K562 (cell line): ENCODE data around the gene AGO3. TPM values are rescaled to one million over a fixed set of nuclear protein-coding genes. Genes with fewer than 3 reads are reported as not detected.

Experiments used
- ATAC-seq: fragments of 200-7000 bp; cut with Tn5 transposase; 3 replicates; pipeline ENCODE4 v1.9.1; 2020; ENCODE audit warnings: moderate library complexity
- BruUV-seq: library from RNA; stranded (reverse); fragments of 400-500 nt; replicated peaks from 2 replicates; lab custom pipeline; 2021; lab: Mats Ljungman, UMichigan
- CTCF ChIA-PET: fragments of 300-600 bp; formaldehyde crosslinking; extraction: SDS; loops from one replicate; lab custom pipeline; 2021; ENCODE audit warnings: low intra/inter-chr PET ratio; lab: Yijun Ruan, JAX
- POLR2A ChIA-PET: fragments of 300-600, 350-650 bp; sonication (Branson Sonifier 250); formaldehyde crosslinking; extraction: SDS; loops from one replicate; lab custom pipeline; 2021; ENCODE audit warnings: antibody characterized with exemption, inconsistent platforms; lab: Yijun Ruan, JAX
- DNase-seq, 4 experiments: peaks; one replicate each; pipeline versions ENCODE4 v3.0.0 to v3.0.0-alpha.2; 2011 to 2018; ENCODE audit warnings: low spot score in 3 of 4, mixed read lengths in 3 of 4; ENCODE audit errors: extremely low read depth in 1 of 4
- FAIRE-seq: peaks from 2 replicates; lab custom pipeline; 2011; peaks lifted over from hg19 to GRCh38; lab: Jason Lieb, UNC
- H2AFZ ChIP-seq: 2 replicates; pipeline ENCODE4 v1.6.0; 2011; ENCODE audit warnings: low read depth, low read length, control low read depth, inconsistent platforms
- H3K27ac ChIP-seq: fragments of 200-600 bp; 3 replicates; pipeline ENCODE4 v1.8.0; 2011; ENCODE audit warnings: low read depth, mild to moderate bottlenecking, control low read depth, inconsistent platforms, low read length, moderate library complexity, mixed read lengths; ENCODE audit errors: extremely low read depth
- H3K27me3 ChIP-seq, 2 experiments: fragments of 300-600 bp in 1 of 2; 2 replicates in 1 of 2; 3 replicates in 1 of 2; pipeline versions ENCODE4 v1.6.0 to v1.8.0; 2011; ENCODE audit warnings: inconsistent platforms in 2 of 2, low read length in 2 of 2, mild to moderate bottlenecking in 1 of 2, mixed read lengths in 1 of 2, moderate library complexity in 1 of 2; ENCODE audit not compliant: control insufficient read depth in 2 of 2, insufficient read depth in 2 of 2
- H3K36me3 ChIP-seq: fragments of 300-600 bp; 3 replicates; pipeline ENCODE4 v1.8.0; 2011; ENCODE audit warnings: mild to moderate bottlenecking, low read length, inconsistent platforms; ENCODE audit not compliant: control insufficient read depth, insufficient read depth
- H3K4me1 ChIP-seq, 2 experiments: fragments of 200-600 bp in 1 of 2; replicated peaks in 1 of 2; 2 replicates in 1 of 2; 3 replicates in 1 of 2; pipeline versions ENCODE4 v1.5.1 to v1.8.0; 2011; ENCODE audit warnings: inconsistent platforms in 2 of 2, low read length in 2 of 2, mild to moderate bottlenecking in 1 of 2, mixed read lengths in 1 of 2, moderate library complexity in 1 of 2; ENCODE audit not compliant: control insufficient read depth in 2 of 2, insufficient read depth in 2 of 2
- H3K4me2 ChIP-seq: 2 replicates; pipeline ENCODE4 v1.6.1; 2011; ENCODE audit warnings: low read length, control low read depth, inconsistent platforms, mixed read lengths; ENCODE audit not compliant: insufficient read depth
- H3K4me3 ChIP-seq: fragments of 200-600 bp; sonication (generic), shearing (Covaris generic); 2 replicates; pipeline ENCODE4 v1.5.1; 2016; ENCODE audit warnings: control low read depth, inconsistent platforms
- H3K79me2 ChIP-seq: fragments of 200-600 bp; 3 replicates; pipeline ENCODE4 v1.8.0; 2011; ENCODE audit warnings: low read length, inconsistent platforms; ENCODE audit not compliant: control insufficient read depth, insufficient read depth
- H3K9ac ChIP-seq, 2 experiments: 2 replicates each; pipeline versions ENCODE4 v1.6.0 to v1.6.1; 2011; ENCODE audit warnings: low read depth in 2 of 2, low read length in 2 of 2, control low read depth in 1 of 2, inconsistent platforms in 1 of 2, mild to moderate bottlenecking in 1 of 2, mixed read lengths in 1 of 2; ENCODE audit not compliant: insufficient read depth in 1 of 2
- H3K9me1 ChIP-seq: one replicate; pipeline ENCODE4 v1.6.0; 2011; ENCODE audit warnings: inconsistent platforms, mild to moderate bottlenecking, low read length, moderate library complexity; ENCODE audit not compliant: control insufficient read depth, insufficient read depth
- H3K9me3 ChIP-seq: replicated peaks from 2 replicates; pipeline ENCODE4 v1.5.1; 2011; ENCODE audit warnings: low read depth, low read length, inconsistent platforms; ENCODE audit not compliant: control insufficient read depth, insufficient read depth
- H4K20me1 ChIP-seq: replicated peaks from 2 replicates; pipeline ENCODE4 v1.6.1; 2011; ENCODE audit warnings: low read length, inconsistent platforms, mixed read lengths; ENCODE audit not compliant: control insufficient read depth, insufficient read depth
- BHLHE40 ChIP-seq: IDR thresholded peaks from 2 replicates; pipeline ENCODE4 v1.6.1; 2011; ENCODE audit warnings: low read length, improper control_type of control experiment
- EP300 ChIP-seq: IDR thresholded peaks from 2 replicates; pipeline ENCODE4 v1.6.1; 2012; ENCODE audit warnings: low read length, improper control_type of control experiment
- GABPA ChIP-seq: fragments of 200-800 bp; sonication (Bioruptor generic); conservative IDR thresholded peaks from 2 replicates; pipeline ENCODE4 v1.6.1; 2016; ENCODE audit warnings: low read depth, missing genetic modification characterization, missing compliant biosample characterization
- HMG20A ChIP-seq: fragments of 450-650 bp; formaldehyde crosslinking; conservative IDR thresholded peaks from 2 replicates; pipeline ENCODE4 v1.4.0; 2020; ENCODE audit warnings: mild to moderate bottlenecking, mixed read lengths
- HMGN3 ChIP-seq: IDR thresholded peaks from 2 replicates; pipeline ENCODE4 v1.6.1; 2011; ENCODE audit warnings: borderline replicate concordance, low read depth, mild to moderate bottlenecking, mixed read lengths, low read length; ENCODE audit not compliant: insufficient read length; ENCODE audit errors: extremely low read depth
- KLF16 ChIP-seq: IDR thresholded peaks from 2 replicates; pipeline ENCODE4 v1.6.1; 2016; ENCODE audit warnings: antibody characterized with exemption
- NFATC3 ChIP-seq: fragments of 450-650 bp; IDR thresholded peaks from 2 replicates; pipeline ENCODE4 v1.6.1; 2017; ENCODE audit warnings: mild to moderate bottlenecking
- NR3C1 ChIP-seq: sonication (generic); formaldehyde crosslinking; IDR thresholded peaks from 2 replicates; pipeline ENCODE4 v1.8.1; 2022; ENCODE audit warnings: missing genetic modification reagents
- PHB2 ChIP-seq: fragments of 450-650 bp; IDR thresholded peaks from 2 replicates; pipeline ENCODE4 v1.6.1; 2017; ENCODE audit warnings: low read depth
- ZC3H8 ChIP-seq: fragments of 450-650 bp; IDR thresholded peaks from 2 replicates; pipeline ENCODE4 v1.6.1; 2017
- ZNF232 ChIP-seq: sonication (generic); formaldehyde crosslinking; IDR thresholded peaks from 2 replicates; pipeline ENCODE4 v1.8.0; 2022; ENCODE audit warnings: mild to moderate bottlenecking, missing genetic modification reagents
- ZNF431 ChIP-seq: sonication (generic); formaldehyde crosslinking; IDR thresholded peaks from 2 replicates; pipeline ENCODE4 v1.8.0; 2022; ENCODE audit warnings: mild to moderate bottlenecking, missing genetic modification reagents
- WGBS: fragments of 100-300 bp; shearing (Covaris generic); methylation state at CpG from one replicate; pipeline ENCODE4 v1.1.6; 2016; ENCODE audit warnings: low coverage, mixed read lengths; ENCODE audit not compliant: insufficient coverage; ENCODE audit errors: missing lambda C conversion rate; 5-methylcytosine and 5-hydroxymethylcytosine counted together
- in situ Hi-C: fragments of 300-500 bp; cut with MboI; formaldehyde crosslinking; loops from 4 replicates; pipeline ENCODE4 v1.15.0; 2018; ENCODE audit warnings: inconsistent platforms, mixed read lengths
- intact Hi-C: fragments of 100-400 bp; cut with micrococcal nuclease; formaldehyde crosslinking; loops from 2 replicates; pipeline ENCODE4 v1.14.2; 2022
- polyA plus RNA-seq, 8 experiments: library from polyadenylated mRNA; depleted of rRNA in 4 of 8; stranded (reverse) in 5 of 8; unstranded in 3 of 8; fragments of >200 nt; fragmentation: Nextera tagmentation in 2 of 8; fragmentation: Illumina TruSeq in 1 of 8; extraction: Ambion mirVana in 2 of 8; extraction: Trizol in 1 of 8; gene quantifications; 2 replicates each; pipeline versions ENCODE4 v1.2.1 to v1.2.3, GENCODE V29; 2011 to 2014; ENCODE audit warnings: inconsistent platforms in 1 of 8, missing spikeins in 1 of 8
- total RNA-seq, 7 experiments: library from RNA; depleted of rRNA in 6 of 7; stranded (reverse); fragments of >200 nt in 6 of 7; fragmentation: Illumina TruSeq in 2 of 7; extraction: Trizol in 2 of 7; gene quantifications; 2 replicates each; pipeline versions ENCODE4 v1.2.1 to v1.2.3, GENCODE V29; 2011 to 2021; ENCODE audit warnings: low replicate concordance in 1 of 7
- TF ChIP-seq, protein P1 (sequence below), 2 experiments: IDR thresholded peaks; 2 replicates each; pipeline ENCODE4 v1.6.1; 2011; ENCODE audit warnings: borderline replicate concordance in 1 of 2, control low read depth in 1 of 2, low read depth in 1 of 2, low read length in 1 of 2, mild to moderate bottlenecking in 1 of 2, mixed read lengths in 1 of 2, moderate library complexity in 1 of 2; ENCODE audit not compliant: insufficient read depth in 1 of 2, insufficient read length in 1 of 2, poor library complexity in 1 of 2, severe bottlenecking in 1 of 2; ENCODE audit errors: extremely low read depth in 1 of 2
- TF ChIP-seq, protein P2 (sequence below): sonication (generic); formaldehyde crosslinking; IDR thresholded peaks from 2 replicates; pipeline ENCODE4 v1.8.0; 2023; ENCODE audit warnings: mild to moderate bottlenecking, missing genetic modification reagents

The AGO3 gene
- total and polyA plus RNA-seq, 9 of the 15 experiments (the other 6 are each of a cell fraction or from before 2014, with no cell fraction given): 4.5 to 41.5 (median 22.7) TPM

DNA sequence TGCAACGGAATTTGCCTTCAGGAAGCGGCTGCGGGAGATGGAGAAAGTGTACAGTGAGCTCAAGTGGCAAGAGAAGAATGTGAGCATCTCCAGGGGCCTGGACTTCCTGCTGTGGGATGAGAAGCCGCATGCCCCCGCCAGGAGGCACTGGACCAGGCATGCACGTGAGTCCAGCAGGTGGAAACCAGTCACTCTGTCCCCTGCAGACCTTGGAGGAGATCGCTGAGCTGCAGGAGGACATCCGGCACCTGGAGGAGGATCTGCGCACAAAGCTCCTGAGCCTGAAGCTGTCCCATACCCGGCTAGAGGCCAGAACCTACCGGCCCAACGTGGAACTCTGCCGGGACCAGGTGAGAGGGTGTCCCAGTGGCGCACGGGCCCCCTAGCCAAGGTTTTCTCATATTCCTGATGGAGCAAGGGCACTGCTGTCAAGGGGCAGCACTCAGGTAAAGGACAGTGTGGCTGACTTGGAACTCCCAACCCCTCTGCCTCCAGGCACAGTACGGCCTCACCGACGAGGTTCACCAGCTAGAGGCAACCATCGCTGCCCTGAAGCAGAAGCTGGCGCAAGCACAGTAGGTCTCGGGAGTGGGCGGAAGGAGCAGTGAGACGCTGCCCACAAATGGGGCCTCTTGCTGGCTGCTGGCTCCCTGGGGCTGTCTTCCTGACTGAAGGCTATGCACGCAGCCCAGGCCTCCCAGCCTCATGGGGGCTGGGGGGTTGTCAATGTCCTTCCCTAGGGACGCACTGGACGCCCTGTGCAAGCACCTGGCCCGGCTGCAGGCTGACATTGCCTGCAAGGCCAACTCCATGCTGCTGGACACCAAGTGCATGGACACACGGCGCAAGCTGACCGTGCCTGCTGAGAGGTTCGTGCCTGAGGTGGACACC is 156.6 kb downstream of the AGO3 start (continued):
- TF ChIP-seq, protein P1, sequence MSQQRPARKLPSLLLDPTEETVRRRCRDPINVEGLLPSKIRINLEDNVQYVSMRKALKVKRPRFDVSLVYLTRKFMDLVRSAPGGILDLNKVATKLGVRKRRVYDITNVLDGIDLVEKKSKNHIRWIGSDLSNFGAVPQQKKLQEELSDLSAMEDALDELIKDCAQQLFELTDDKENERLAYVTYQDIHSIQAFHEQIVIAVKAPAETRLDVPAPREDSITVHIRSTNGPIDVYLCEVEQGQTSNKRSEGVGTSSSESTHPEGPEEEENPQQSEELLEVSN (IDR thresholded peaks at IDR 0.05; ENCODE audit: borderline replicate concordance in 1 of 2, extremely low read depth in 1 of 2, insufficient read depth in 1 of 2, insufficient read length in 1 of 2, low read depth in 1 of 2, low read length in 1 of 2, poor library complexity in 1 of 2, severe bottlenecking in 1 of 2): peak in 1 of 2 experiments; percentile 45
- TF ChIP-seq NR3C1 (CRISPR knock-in tag) (0 out of 2 replicates have a peak, but pooled peaks have one; percentile 20), HMGN3 (peak; percentile 25), BHLHE40 (peak; percentile 92)

- Histone ChIP-seq H3K36me3 (peaks cover 32% of the 10 kb centered on the region; the same call in 2 of the 3 replicates), H3K4me3 (peak overlapping the region; percentile 92), H3K27ac (peak overlapping the region; percentile 57; the same call in 2 of the 3 replicates), H2AFZ (peak overlapping the region; percentile 99), H3K9me1 (peaks cover 6% of the 10 kb centered on the region), H3K79me2 (peaks cover 21% of the 10 kb centered on the region), H4K20me1 (no peaks in the 10 kb centered on the region), H3K4me2 (peak overlapping the region; percentile 97), H3K4me1 (peaks cover 18 to 42% of the 10 kb centered on the region in 2 experiments; a peak in 4 of 5 replicates), H3K9ac (peak overlapping the region; percentile 70 to 96; a peak in 3 of 4 replicates), H3K9me3 (no peaks in the 10 kb centered on the region), H3K27me3 (no peaks in the 10 kb centered on the region)
- no peak for DNase-seq
- FAIRE-seq: no peak
- 40% methylated on average over 7 of the region's 8 CpGs for WGBS
- POLR2A ChIA-PET: interaction anchor here (0.6 to 1.9 kb wide), 2 partner anchors 13 to 108 kb away, joined by 4 to 5 read pairs; no protein-coding TSS in a partner anchor
- intact Hi-C loops: loop anchor here (5.0 kb wide), 2 partner anchors 156 to 231 kb away; partner anchors contain the start of gene AGO3
- in situ Hi-C loops: no loop called here
- no TSS peak for BruUV-seq
- peak; percentile 12 for ATAC-seq
- CTCF ChIA-PET: no interaction called here
- TF ChIP-seq EP300 (no peak), NFATC3 (no peak), ZC3H8 (no peak), ZNF232 (CRISPR knock-in tag) (0 out of 2 replicates have a peak, but pooled peaks have one; percentile 38), HMG20A (no peak), PHB2 (0 out of 2 replicates have a peak, but pooled peaks have one; percentile 35), ZNF431 (CRISPR knock-in tag) (0 out of 2 replicates have a peak, but pooled peaks have one; percentile 43), KLF16 (no peak), GABPA (tag) (0 out of 2 replicates have a peak, but pooled peaks have one; percentile 82)
- TF ChIP-seq, protein P2, sequence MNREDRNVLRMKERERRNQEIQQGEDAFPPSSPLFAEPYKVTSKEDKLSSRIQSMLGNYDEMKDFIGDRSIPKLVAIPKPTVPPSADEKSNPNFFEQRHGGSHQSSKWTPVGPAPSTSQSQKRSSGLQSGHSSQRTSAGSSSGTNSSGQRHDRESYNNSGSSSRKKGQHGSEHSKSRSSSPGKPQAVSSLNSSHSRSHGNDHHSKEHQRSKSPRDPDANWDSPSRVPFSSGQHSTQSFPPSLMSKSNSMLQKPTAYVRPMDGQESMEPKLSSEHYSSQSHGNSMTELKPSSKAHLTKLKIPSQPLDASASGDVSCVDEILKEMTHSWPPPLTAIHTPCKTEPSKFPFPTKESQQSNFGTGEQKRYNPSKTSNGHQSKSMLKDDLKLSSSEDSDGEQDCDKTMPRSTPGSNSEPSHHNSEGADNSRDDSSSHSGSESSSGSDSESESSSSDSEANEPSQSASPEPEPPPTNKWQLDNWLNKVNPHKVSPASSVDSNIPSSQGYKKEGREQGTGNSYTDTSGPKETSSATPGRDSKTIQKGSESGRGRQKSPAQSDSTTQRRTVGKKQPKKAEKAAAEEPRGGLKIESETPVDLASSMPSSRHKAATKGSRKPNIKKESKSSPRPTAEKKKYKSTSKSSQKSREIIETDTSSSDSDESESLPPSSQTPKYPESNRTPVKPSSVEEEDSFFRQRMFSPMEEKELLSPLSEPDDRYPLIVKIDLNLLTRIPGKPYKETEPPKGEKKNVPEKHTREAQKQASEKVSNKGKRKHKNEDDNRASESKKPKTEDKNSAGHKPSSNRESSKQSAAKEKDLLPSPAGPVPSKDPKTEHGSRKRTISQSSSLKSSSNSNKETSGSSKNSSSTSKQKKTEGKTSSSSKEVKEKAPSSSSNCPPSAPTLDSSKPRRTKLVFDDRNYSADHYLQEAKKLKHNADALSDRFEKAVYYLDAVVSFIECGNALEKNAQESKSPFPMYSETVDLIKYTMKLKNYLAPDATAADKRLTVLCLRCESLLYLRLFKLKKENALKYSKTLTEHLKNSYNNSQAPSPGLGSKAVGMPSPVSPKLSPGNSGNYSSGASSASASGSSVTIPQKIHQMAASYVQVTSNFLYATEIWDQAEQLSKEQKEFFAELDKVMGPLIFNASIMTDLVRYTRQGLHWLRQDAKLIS (CRISPR knock-in tag): 0 out of 2 replicates have a peak, but pooled peaks have one; percentile 3
Measured at GRCh38 chr1:36088265-36088576, 157.3 kb downstream of the AGO3 start.
